HCT116 (cell line): ENCODE results near the gene ZNF181. TPM values are rescaled to one million over a fixed set of nuclear protein-coding genes. Genes with fewer than 3 reads are reported as not detected.

ENCODE experiments used
- ATAC-seq: fragments of 200-7000 bp; cut with Tn5 transposase; 2 replicates; pipeline ENCODE4 v1.9.1; 2020; ENCODE audit warnings: mild to moderate bottlenecking, moderate library complexity
- BruUV-seq: library from RNA; stranded (reverse); fragments of 400-500 nt; replicated peaks from 2 replicates; lab custom pipeline; 2021; lab: Mats Ljungman, UMichigan
- CTCF ChIA-PET: fragments of 300-600 bp; sonication (Branson Sonifier 250); formaldehyde crosslinking; loops from one replicate; lab custom pipeline; 2021; ENCODE audit warnings: antibody characterized with exemption; lab: Charles Lee
- POLR2A ChIA-PET: fragments of 300-600, 350-600 bp; sonication (Branson Sonifier 250); formaldehyde crosslinking; loops from one replicate; lab custom pipeline; 2021; ENCODE audit warnings: antibody characterized with exemption; lab: Charles Lee
- RAD21 ChIA-PET, 2 experiments: fragments of 300-600 bp; sonication (Branson Sonifier 250); formaldehyde crosslinking; loops; one replicate each; lab custom pipeline; 2023; ENCODE audit warnings: low total read pairs in 2 of 2; ENCODE audit not compliant: uncharacterized antibody in 2 of 2, unreplicated experiment in 2 of 2, low non-redundant PET in 1 of 2; lab: Charles Lee
- DNase-seq: peaks from one replicate; pipeline ENCODE4 v3.0.0-alpha.2; 2010; ENCODE audit warnings: low read depth, low spot score
- H2AFZ ChIP-seq: fragments of 200-600 bp; shearing (Covaris generic), sonication (generic); 2 replicates; pipeline ENCODE4 v1.6.1; 2017; ENCODE audit warnings: low read depth, mixed run types, mixed read lengths, antibody characterized with exemption, low read length; ENCODE audit not compliant: poor library complexity, severe bottlenecking
- H3K27ac ChIP-seq: 2 replicates; pipeline ENCODE4 v1.5.1; 2012; ENCODE audit warnings: low read depth, low read length
- H3K27me3 ChIP-seq: fragments of 200-600 bp; sonication (generic); 2 replicates; pipeline ENCODE4 v1.6.1; 2016; ENCODE audit warnings: mixed run types, low read length, mixed read lengths; ENCODE audit not compliant: insufficient read depth
- H3K36me3 ChIP-seq, 2 experiments: fragments of 200-500 bp in 1 of 2; fragments of 200-600 bp in 1 of 2; sonication (Bioruptor generic) in 1 of 2; sonication (generic) in 1 of 2; 2 replicates each; pipeline versions ENCODE4 v1.5.1 to v1.6.1; 2014 to 2016; ENCODE audit warnings: low read length in 2 of 2, inconsistent platforms in 1 of 2, mixed read lengths in 1 of 2, mixed run types in 1 of 2; ENCODE audit not compliant: insufficient read depth in 2 of 2, control insufficient read depth in 1 of 2
- H3K4me1 ChIP-seq, 2 experiments: fragments of 200-600 bp in 1 of 2; sonication (generic) in 1 of 2; 2 replicates each; pipeline versions ENCODE4 v1.5.1 to v1.6.1; 2012 to 2017; ENCODE audit warnings: low read length in 2 of 2, inconsistent platforms in 1 of 2, mild to moderate bottlenecking in 1 of 2, mixed read lengths in 1 of 2, mixed run types in 1 of 2, moderate library complexity in 1 of 2; ENCODE audit not compliant: insufficient read depth in 2 of 2, control insufficient read depth in 1 of 2
- H3K4me2 ChIP-seq: fragments of 200-600 bp; sonication (generic); 2 replicates; pipeline ENCODE4 v1.6.1; 2017; ENCODE audit warnings: mixed run types, low read length, mixed read lengths
- H3K4me3 ChIP-seq, 2 experiments: fragments of 200-600 bp in 1 of 2; sonication (generic) in 1 of 2; replicated peaks in 1 of 2; 2 replicates each; pipeline ENCODE4 v1.5.1; 2011 to 2016; ENCODE audit warnings: low read length in 2 of 2, control low read depth in 1 of 2, low read depth in 1 of 2, mild to moderate bottlenecking in 1 of 2, mixed read lengths in 1 of 2, mixed run types in 1 of 2
- H3K79me2 ChIP-seq: fragments of 200-600 bp; sonication (generic); 2 replicates; pipeline ENCODE4 v1.6.1; 2017; ENCODE audit warnings: mild to moderate bottlenecking, mixed run types, low read length, moderate library complexity, mixed read lengths; ENCODE audit not compliant: insufficient read depth
- H3K9ac ChIP-seq: fragments of 200-600 bp; sonication (generic); 2 replicates; pipeline ENCODE4 v1.6.1; 2016; ENCODE audit warnings: low read length, mixed read lengths
- H3K9me2 ChIP-seq: fragments of 200-600 bp; sonication (generic), shearing (Covaris generic); 2 replicates; pipeline ENCODE4 v1.6.1; 2017; ENCODE audit warnings: mixed run types, mild to moderate bottlenecking, moderate library complexity; ENCODE audit not compliant: insufficient read depth
- H3K9me3 ChIP-seq, 2 experiments: fragments of 200-500 bp in 1 of 2; fragments of 200-600 bp in 1 of 2; sonication (Bioruptor generic) in 1 of 2; sonication (generic) in 1 of 2; 2 replicates each; pipeline ENCODE4 v1.6.1; 2014 to 2017; ENCODE audit warnings: low read length in 2 of 2, mixed read lengths in 2 of 2, inconsistent platforms in 1 of 2, low read depth in 1 of 2, mild to moderate bottlenecking in 1 of 2, mixed run types in 1 of 2, moderate library complexity in 1 of 2; ENCODE audit not compliant: control insufficient read depth in 1 of 2, insufficient read depth in 1 of 2
- H4K20me1 ChIP-seq: fragments of 200-600 bp; sonication (generic), shearing (Covaris generic); 2 replicates; pipeline ENCODE4 v1.6.1; 2017; ENCODE audit warnings: mixed run types, mild to moderate bottlenecking, moderate library complexity; ENCODE audit not compliant: insufficient read depth
- ELF1 ChIP-seq: IDR thresholded peaks from 2 replicates; pipeline ENCODE4 v1.6.1; 2012; ENCODE audit warnings: low read depth, borderline replicate concordance
- EZH2phosphoT487 ChIP-seq: fragments of 200-600 bp; IDR thresholded peaks from 2 replicates; pipeline ENCODE4 v1.6.1; 2018; ENCODE audit warnings: antibody characterized with exemption, borderline replicate concordance
- JUND ChIP-seq: IDR thresholded peaks from 2 replicates; pipeline ENCODE4 v1.6.1; 2012
- POLR2A ChIP-seq: IDR thresholded peaks from 2 replicates; pipeline ENCODE4 v1.7.0; 2011; ENCODE audit warnings: borderline replicate concordance; ENCODE audit not compliant: insufficient read depth, insufficient read length; ENCODE audit errors: extremely low read depth
- POLR2AphosphoS5 ChIP-seq: IDR thresholded peaks from 2 replicates; pipeline ENCODE4 v1.6.1; 2011; ENCODE audit warnings: mild to moderate bottlenecking, low read depth, low read length, moderate library complexity
- RAD21 ChIP-seq: IDR thresholded peaks from 2 replicates; pipeline ENCODE4 v1.6.1; 2012; ENCODE audit warnings: low read depth, mild to moderate bottlenecking
- SIN3A ChIP-seq: IDR thresholded peaks from 2 replicates; pipeline ENCODE4 v1.6.1; 2012; ENCODE audit warnings: low read depth
- YY1 ChIP-seq: IDR thresholded peaks from 2 replicates; pipeline ENCODE4 v1.6.1; 2011; ENCODE audit warnings: low read length, low read depth, moderate library complexity, mild to moderate bottlenecking; ENCODE audit not compliant: insufficient replicate concordance; ENCODE audit errors: extremely low read depth
- ZFX ChIP-seq: fragments of 450-650 bp; IDR thresholded peaks from 2 replicates; pipeline ENCODE4 v1.6.1; 2017
- intact Hi-C: fragments of 100-400 bp; cut with micrococcal nuclease; formaldehyde crosslinking; loops from 2 replicates; pipeline ENCODE4 v1.10.0; 2022
- total RNA-seq: library from RNA; stranded (reverse); gene quantifications from one replicate; pipeline ENCODE4 v1.2.1, GENCODE V29; 2021; ENCODE audit not compliant: unreplicated experiment
- TF ChIP-seq, protein P1 (sequence below), 3 experiments: fragments of 200-600 bp in 1 of 3; sonication (generic) in 1 of 3; IDR thresholded peaks in 2 of 3; conservative IDR thresholded peaks in 1 of 3; 2 replicates each; pipeline ENCODE4 v1.5.1; 2012 to 2017; ENCODE audit warnings: low read depth in 2 of 3, low read length in 2 of 3, antibody characterized with exemption in 1 of 3, borderline replicate concordance in 1 of 3, control low read depth in 1 of 3, mild to moderate bottlenecking in 1 of 3, mixed read lengths in 1 of 3, mixed run types in 1 of 3, moderate library complexity in 1 of 3; ENCODE audit not compliant: insufficient read depth in 1 of 3
- TF ChIP-seq, protein P2 (sequence below): IDR thresholded peaks from 2 replicates; pipeline ENCODE4 v1.6.1; 2011; ENCODE audit warnings: mild to moderate bottlenecking, low read length, moderate library complexity; ENCODE audit not compliant: insufficient replicate concordance; ENCODE audit errors: extremely low read depth
- TF ChIP-seq, protein P3 (sequence below): IDR thresholded peaks from 2 replicates; pipeline ENCODE4 v1.6.1; 2012

The ZNF181 gene
- total RNA-seq, 1 experiment from 2014 or later, result 4.0 TPM

DNA sequence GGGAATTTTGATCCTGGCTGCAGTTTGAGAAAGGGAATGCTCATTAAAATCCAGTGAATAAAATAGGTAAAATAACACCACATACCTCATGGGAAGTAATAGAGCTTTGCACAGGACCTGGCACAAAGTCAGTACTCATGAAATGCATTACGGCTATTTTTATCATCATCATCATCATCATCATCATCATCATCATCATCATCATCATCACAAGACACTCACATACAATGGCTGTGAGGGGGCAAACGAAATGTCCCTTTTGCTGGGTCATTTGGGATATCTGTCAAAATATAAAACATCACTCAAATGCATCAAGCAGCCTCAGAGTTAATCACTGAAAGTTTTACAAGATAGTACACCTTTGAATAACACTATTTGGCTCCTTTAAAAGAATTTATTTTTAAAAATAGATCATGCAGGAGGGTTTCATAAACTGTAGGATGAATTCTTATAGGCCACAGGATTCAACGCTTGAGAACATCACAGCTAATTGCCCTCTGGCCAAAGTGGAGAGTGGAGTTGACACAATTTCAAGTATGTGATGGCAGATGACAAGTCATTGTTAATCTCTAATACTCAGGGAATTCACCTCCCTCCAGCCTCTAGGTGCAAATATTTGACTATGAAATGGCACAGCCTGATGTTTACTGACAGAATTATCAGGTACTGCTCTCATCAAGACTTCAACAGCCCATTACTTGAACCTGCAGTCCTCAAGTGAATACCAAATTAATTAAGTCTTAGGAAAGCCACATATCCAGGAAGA lies 53.2 kb downstream of the ZNF181 start:
- BruUV-seq, result no TSS peak
- H3K9ac ChIP-seq, result no peak overlapping the region
- H3K4me3 ChIP-seq, result no peak overlapping the region
- ChIA-PET CTCF (no interaction called here), RAD21 (no interaction called here), POLR2A (no interaction called here)
- H3K36me3 ChIP-seq, result no peaks in the 10 kb centered on the region
- no peaks in the 10 kb centered on the region for H3K27me3 ChIP-seq
- H4K20me1 ChIP-seq, result no peaks in the 10 kb centered on the region
- no peak overlapping the region for H2AFZ ChIP-seq
- no peak for TF ChIP-seq EZH2phosphoT487
- no peak overlapping the region for H3K4me2 ChIP-seq
- H3K9me2 ChIP-seq, result no peaks in the 10 kb centered on the region
- no peaks in the 10 kb centered on the region for H3K79me2 ChIP-seq
- intact Hi-C loops, result no loop called here
- no peaks in the 10 kb centered on the region for H3K4me1 ChIP-seq
- H3K27ac ChIP-seq, result no peak overlapping the region
- DNase-seq, result no peak
- no peak for ATAC-seq
- H3K9me3 ChIP-seq, result peaks cover 4 to 12% of the 10 kb centered on the region in 2 experiments; a peak in 1 of 4 replicates

DNA sequence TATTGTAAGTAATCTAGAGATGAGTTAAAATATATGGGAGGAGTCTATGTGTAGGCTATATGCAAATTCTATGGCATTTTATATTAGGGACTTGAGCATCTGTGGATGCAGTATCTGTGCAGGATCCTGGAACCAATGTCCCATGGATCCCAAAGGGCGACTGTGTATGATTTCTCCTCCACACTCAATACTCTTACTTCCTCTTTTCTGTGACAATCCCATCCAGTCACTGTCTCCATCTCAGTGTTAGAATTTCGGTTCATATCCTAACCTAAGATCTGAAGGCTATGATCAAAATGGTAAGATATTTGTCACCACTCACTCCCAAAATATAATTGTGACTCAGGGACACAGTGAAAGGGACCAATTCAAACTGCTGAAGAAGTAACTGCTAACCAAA lies 54.0 kb downstream of the ZNF181 start:
- no peaks in the 10 kb centered on the region for H3K36me3 ChIP-seq
- no peaks in the 10 kb centered on the region for H4K20me1 ChIP-seq
- no TSS peak for BruUV-seq
- DNase-seq (no peak), ATAC-seq (no peak)
- POLR2A ChIA-PET, result no interaction called here
- no peak overlapping the region for H3K4me3 ChIP-seq
- no peaks in the 10 kb centered on the region for H3K79me2 ChIP-seq
- RAD21 ChIA-PET, result no interaction called here
- H3K27ac ChIP-seq, result no peak overlapping the region
- no peak overlapping the region for H3K9ac ChIP-seq
- H3K9me3 ChIP-seq, result peaks cover 4 to 12% of the 10 kb centered on the region in 2 experiments; a peak in 1 of 4 replicates
- intact Hi-C loops, result no loop called here
- H3K9me2 ChIP-seq, result no peaks in the 10 kb centered on the region
- no peak overlapping the region for H2AFZ ChIP-seq
- no peaks in the 10 kb centered on the region for H3K4me1 ChIP-seq
- no peak overlapping the region for H3K4me2 ChIP-seq
- CTCF ChIA-PET, result no interaction called here
- no peaks in the 10 kb centered on the region for H3K27me3 ChIP-seq
- no peak for TF ChIP-seq POLR2AphosphoS5
- TF ChIP-seq YY1, result no peak
- TF ChIP-seq, protein P1, sequence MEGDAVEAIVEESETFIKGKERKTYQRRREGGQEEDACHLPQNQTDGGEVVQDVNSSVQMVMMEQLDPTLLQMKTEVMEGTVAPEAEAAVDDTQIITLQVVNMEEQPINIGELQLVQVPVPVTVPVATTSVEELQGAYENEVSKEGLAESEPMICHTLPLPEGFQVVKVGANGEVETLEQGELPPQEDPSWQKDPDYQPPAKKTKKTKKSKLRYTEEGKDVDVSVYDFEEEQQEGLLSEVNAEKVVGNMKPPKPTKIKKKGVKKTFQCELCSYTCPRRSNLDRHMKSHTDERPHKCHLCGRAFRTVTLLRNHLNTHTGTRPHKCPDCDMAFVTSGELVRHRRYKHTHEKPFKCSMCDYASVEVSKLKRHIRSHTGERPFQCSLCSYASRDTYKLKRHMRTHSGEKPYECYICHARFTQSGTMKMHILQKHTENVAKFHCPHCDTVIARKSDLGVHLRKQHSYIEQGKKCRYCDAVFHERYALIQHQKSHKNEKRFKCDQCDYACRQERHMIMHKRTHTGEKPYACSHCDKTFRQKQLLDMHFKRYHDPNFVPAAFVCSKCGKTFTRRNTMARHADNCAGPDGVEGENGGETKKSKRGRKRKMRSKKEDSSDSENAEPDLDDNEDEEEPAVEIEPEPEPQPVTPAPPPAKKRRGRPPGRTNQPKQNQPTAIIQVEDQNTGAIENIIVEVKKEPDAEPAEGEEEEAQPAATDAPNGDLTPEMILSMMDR (IDR thresholded peaks at IDR 0.05 in 2 of 3, conservative IDR thresholded peaks at IDR 0.05 in 1 of 3; ENCODE audit: borderline replicate concordance in 1 of 3, insufficient read depth in 1 of 3, low read depth in 2 of 3, low read length in 2 of 3), result no peak
- TF ChIP-seq ELF1, result no peak
- TF ChIP-seq, protein P2, sequence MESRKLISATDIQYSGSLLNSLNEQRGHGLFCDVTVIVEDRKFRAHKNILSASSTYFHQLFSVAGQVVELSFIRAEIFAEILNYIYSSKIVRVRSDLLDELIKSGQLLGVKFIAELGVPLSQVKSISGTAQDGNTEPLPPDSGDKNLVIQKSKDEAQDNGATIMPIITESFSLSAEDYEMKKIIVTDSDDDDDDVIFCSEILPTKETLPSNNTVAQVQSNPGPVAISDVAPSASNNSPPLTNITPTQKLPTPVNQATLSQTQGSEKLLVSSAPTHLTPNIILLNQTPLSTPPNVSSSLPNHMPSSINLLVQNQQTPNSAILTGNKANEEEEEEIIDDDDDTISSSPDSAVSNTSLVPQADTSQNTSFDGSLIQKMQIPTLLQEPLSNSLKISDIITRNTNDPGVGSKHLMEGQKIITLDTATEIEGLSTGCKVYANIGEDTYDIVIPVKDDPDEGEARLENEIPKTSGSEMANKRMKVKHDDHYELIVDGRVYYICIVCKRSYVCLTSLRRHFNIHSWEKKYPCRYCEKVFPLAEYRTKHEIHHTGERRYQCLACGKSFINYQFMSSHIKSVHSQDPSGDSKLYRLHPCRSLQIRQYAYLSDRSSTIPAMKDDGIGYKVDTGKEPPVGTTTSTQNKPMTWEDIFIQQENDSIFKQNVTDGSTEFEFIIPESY, result no peak
- TF ChIP-seq ZFX, result no peak
- no peak for TF ChIP-seq POLR2A
- TF ChIP-seq, protein P3, sequence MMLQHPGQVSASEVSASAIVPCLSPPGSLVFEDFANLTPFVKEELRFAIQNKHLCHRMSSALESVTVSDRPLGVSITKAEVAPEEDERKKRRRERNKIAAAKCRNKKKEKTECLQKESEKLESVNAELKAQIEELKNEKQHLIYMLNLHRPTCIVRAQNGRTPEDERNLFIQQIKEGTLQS, result no peak
- TF ChIP-seq RAD21, result no peak
- TF ChIP-seq SIN3A, result no peak
- TF ChIP-seq JUND, result no peak
